ENCODE results near the gene ARL6IP5. TPM values are rescaled to one million over a fixed set of nuclear protein-coding genes. Genes with fewer than 3 reads are reported as not detected.

The ARL6IP5 gene
- total and polyA plus RNA-seq, 8 donors: 29.5 to 78.9 (median 41.7) TPM

- no peak for FAIRE-seq
- Histone ChIP-seq H3K9me3 (no peaks in the 10 kb centered on the region), H3K4me3 (no peak overlapping the region), H3K4me1 (no peaks in the 10 kb centered on the region), H3K27me3 (no peaks in the 10 kb centered on the region), H3K36me3 (no peaks in the 10 kb centered on the region), H3K27ac (no peak overlapping the region)
- intact Hi-C loops (cut with DNase I): no loop called here
- TF ChIP-seq, protein P1, sequence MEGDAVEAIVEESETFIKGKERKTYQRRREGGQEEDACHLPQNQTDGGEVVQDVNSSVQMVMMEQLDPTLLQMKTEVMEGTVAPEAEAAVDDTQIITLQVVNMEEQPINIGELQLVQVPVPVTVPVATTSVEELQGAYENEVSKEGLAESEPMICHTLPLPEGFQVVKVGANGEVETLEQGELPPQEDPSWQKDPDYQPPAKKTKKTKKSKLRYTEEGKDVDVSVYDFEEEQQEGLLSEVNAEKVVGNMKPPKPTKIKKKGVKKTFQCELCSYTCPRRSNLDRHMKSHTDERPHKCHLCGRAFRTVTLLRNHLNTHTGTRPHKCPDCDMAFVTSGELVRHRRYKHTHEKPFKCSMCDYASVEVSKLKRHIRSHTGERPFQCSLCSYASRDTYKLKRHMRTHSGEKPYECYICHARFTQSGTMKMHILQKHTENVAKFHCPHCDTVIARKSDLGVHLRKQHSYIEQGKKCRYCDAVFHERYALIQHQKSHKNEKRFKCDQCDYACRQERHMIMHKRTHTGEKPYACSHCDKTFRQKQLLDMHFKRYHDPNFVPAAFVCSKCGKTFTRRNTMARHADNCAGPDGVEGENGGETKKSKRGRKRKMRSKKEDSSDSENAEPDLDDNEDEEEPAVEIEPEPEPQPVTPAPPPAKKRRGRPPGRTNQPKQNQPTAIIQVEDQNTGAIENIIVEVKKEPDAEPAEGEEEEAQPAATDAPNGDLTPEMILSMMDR (IDR thresholded peaks at IDR 0.05): no peak
- no peak for DNase-seq
- ATAC-seq: no peak
Measured at GRCh38 chr3:69141313-69141712, 56.6 kb downstream of the ARL6IP5 start.

DNA sequence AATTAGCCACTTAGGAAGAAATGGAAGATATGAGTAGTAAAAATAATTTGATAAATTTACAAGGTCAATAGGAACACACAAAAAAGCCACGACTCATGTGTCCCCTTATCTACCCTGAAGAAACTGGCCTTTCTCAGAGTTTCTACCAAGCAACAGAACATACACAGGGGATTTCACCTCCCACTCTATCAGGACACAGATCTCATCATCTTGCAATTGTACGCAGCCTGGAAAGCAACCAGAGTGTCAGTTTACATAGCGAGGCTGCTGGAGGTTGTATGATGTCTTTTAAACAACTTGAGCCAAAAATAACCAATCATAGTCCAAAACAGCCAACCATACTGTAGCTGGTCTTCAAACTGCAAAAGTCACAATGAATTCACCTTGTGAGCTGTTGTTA is 57.4 kb downstream of the ARL6IP5 start:
- no peaks in the 10 kb centered on the region for H3K36me3 ChIP-seq
- no peaks in the 10 kb centered on the region for H3K4me1 ChIP-seq
- H3K27me3 ChIP-seq: no peaks in the 10 kb centered on the region
- TF ChIP-seq, protein P1 (IDR thresholded peaks at IDR 0.05): no peak
- no peak for DNase-seq
- H3K9me3 ChIP-seq: no peaks in the 10 kb centered on the region
- WGBS, 2 donors: 43 to 45% methylated on average over 3 of the region's 3 CpGs
- intact Hi-C loops (cut with DNase I): no loop called here
- FAIRE-seq: no peak
- ATAC-seq: no peak
- no peak overlapping the region for H3K4me3 ChIP-seq
- H3K27ac ChIP-seq: no peak overlapping the region

GRCh38 chr3:69142797-69143454 is 58.2 kb downstream of the ARL6IP5 start:
- TF ChIP-seq, protein P1 (IDR thresholded peaks at IDR 0.05): no peak
- FAIRE-seq (no peak), ATAC-seq (no peak), DNase-seq (no peak)
- Histone ChIP-seq H3K36me3 (no peaks in the 10 kb centered on the region), H3K4me3 (no peak overlapping the region), H3K27ac (no peak overlapping the region), H3K4me1 (no peaks in the 10 kb centered on the region), H3K27me3 (no peaks in the 10 kb centered on the region), H3K9me3 (no peaks in the 10 kb centered on the region)
- intact Hi-C loops (cut with DNase I): no loop called here
- WGBS, 2 donors: 63 to 70% methylated on average over 4 of the region's 4 CpGs

DNA sequence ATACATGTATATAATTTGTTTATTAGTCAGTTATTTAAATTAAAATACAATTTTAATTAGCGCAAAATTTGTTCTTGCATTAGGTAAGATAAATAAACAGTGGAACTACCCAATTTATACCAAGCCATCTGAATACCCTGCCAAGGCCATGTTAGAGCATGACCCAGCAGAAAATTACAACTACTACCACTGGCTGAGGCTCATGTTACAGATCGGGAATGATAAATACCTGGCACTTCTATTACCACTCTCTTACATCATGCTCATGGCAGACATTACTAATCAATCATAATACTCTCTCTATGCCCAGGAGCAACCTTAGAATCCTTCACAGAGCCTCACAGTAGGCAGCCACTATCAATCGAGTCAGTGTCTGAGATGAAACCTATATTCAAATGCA is 58.9 kb downstream of the ARL6IP5 start:
- ATAC-seq (peak in 2 of 4 donors; percentile 19 to 53), DNase-seq (no peak), FAIRE-seq (no peak)
- Histone ChIP-seq H3K36me3 (no peaks in the 10 kb centered on the region), H3K27me3 (no peaks in the 10 kb centered on the region), H3K4me3 (no peak overlapping the region), H3K4me1 (no peaks in the 10 kb centered on the region), H3K27ac (no peak overlapping the region), H3K9me3 (no peaks in the 10 kb centered on the region)
- intact Hi-C loops (cut with DNase I): no loop called here
- whole genome bisulfite sequencing, 2 donors: 63 to 68% methylated on average over 3 of the region's 3 CpGs
- TF ChIP-seq, protein P1 (IDR thresholded peaks at IDR 0.05): no peak

DNA sequence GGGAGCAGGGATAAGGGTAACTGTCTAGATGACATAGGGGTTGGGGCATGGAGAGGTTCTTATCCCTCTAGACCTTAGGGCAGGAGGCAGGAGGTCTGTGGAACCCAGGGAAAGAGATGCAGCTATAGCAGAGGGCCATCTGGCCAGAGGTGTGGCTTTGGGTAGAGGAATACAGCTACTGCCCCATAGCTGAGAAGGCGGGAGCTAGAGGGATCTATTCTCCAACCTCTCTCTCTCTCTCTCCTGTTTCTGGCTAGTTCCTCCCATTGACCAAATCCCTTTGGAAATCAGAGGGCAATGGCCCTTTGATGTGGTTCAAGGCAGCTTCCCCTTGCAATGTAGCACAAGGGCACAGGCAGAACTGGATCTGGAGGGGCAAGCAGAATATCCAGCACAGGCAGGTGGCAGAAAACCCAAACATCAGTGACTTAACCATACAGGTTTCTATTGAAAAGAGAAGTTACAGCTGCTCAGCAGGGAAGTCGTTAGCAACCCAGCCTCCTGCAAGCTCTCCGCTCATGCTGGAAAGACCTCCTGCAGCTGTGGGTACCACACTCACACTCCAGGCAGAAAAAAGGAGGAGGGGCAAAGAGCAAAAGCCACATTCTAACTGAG is 60.0 kb downstream of the ARL6IP5 start:
- no peaks in the 10 kb centered on the region for H3K9me3 ChIP-seq
- TF ChIP-seq, protein P1 (IDR thresholded peaks at IDR 0.05): no peak
- no peak overlapping the region for H3K4me3 ChIP-seq
- no peak for FAIRE-seq
- no peaks in the 10 kb centered on the region for H3K27me3 ChIP-seq
- H3K36me3 ChIP-seq: no peaks in the 10 kb centered on the region
- ATAC-seq: no peak
- H3K27ac ChIP-seq: no peak overlapping the region
- no peak for DNase-seq
- intact Hi-C loops (cut with DNase I): no loop called here
- WGBS, 2 donors: 85% methylated on average over 3 of the region's 3 CpGs
- H3K4me1 ChIP-seq: no peaks in the 10 kb centered on the region
